Ovary (tissue), 3 donors: ENCODE data around the gene MN1.

Source experiments
- POLR2A ChIP-seq: fragments of 450-650 bp; IDR thresholded peaks from one replicate; pipeline ENCODE4 v1.6.1; 2017; ENCODE audit warnings: antibody characterized with exemption, mild to moderate bottlenecking, moderate library complexity
- TF ChIP-seq, protein P1 (sequence below), 3 donors: fragments of 450-650 bp in 2 of 3; fragments of 200-600 bp in 1 of 3; IDR thresholded peaks; one replicate each; pipeline versions ENCODE4 v1.5.1 to v1.8.0; 2016 to 2022; ENCODE audit warnings: antibody characterized with exemption in 3 of 3, mild to moderate bottlenecking in 1 of 3
- donor health status: DM: no; HTN: no; CAD: no.

DNA sequence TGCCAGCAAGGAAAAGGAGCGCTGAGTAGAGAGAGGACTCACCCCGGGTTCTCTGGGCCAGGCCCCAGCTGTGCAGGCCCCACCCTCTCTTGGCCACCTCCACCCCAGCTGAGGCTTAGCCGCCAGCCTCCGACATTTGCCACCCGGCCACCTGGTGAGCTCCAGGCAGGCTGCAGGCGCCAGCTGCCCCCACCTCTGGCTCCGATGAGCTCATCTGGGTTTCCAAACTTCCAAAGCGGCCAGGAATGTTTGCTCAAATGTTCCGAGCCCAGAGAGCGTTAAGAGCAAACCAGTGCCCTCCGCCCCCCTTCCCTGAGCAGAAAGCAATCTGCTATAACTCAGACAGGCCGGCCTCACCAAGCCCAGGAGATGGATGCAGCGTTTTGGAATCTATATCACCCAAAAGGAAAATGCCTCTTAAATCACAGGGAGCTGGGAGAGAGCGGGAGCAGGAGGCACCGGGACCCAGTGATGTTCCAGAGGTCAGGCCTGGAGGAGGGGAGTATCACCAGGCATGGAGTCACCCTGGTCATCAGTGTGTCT, 9.1 kb upstream of the MN1 start:
- TF ChIP-seq, protein P1, sequence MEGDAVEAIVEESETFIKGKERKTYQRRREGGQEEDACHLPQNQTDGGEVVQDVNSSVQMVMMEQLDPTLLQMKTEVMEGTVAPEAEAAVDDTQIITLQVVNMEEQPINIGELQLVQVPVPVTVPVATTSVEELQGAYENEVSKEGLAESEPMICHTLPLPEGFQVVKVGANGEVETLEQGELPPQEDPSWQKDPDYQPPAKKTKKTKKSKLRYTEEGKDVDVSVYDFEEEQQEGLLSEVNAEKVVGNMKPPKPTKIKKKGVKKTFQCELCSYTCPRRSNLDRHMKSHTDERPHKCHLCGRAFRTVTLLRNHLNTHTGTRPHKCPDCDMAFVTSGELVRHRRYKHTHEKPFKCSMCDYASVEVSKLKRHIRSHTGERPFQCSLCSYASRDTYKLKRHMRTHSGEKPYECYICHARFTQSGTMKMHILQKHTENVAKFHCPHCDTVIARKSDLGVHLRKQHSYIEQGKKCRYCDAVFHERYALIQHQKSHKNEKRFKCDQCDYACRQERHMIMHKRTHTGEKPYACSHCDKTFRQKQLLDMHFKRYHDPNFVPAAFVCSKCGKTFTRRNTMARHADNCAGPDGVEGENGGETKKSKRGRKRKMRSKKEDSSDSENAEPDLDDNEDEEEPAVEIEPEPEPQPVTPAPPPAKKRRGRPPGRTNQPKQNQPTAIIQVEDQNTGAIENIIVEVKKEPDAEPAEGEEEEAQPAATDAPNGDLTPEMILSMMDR (IDR thresholded peaks at IDR 0.05): peak in 1 of 3 donors; percentile 26
- no peak for TF ChIP-seq POLR2A
